IMR-90 (cell line): ENCODE measurements around the gene DTL.

Experiments
- RAD21 ChIP-seq: IDR thresholded peaks from 2 replicates; pipeline ENCODE4 v1.6.1; 2012; ENCODE audit warnings: low read length, improper control_type of control experiment
- TF ChIP-seq, protein P1 (sequence below): conservative IDR thresholded peaks from 2 replicates; pipeline ENCODE4 v1.5.1; 2012; ENCODE audit warnings: mild to moderate bottlenecking, low read depth, low read length, improper control_type of control experiment

DNA sequence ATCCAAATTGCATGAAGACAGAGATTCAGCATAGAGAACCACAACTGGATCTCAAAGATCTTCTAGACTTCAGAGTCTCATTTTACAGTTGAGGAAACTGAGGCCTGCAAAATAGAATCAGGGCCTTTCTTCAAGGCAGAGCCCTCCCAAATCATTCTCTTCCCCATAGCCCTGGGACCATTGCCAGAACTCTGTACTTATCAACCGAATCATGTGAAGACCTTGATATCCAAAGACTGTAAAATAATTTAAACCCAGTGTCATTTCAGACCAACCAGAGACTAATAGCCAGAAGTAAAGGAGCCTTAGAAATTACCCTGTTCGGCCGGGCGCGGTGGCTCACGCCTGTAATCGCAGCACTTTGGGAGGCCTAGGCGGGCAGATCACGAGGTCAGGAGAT lies 90.1 kb downstream of the DTL start:
- TF ChIP-seq RAD21 = no peak
- TF ChIP-seq, protein P1, sequence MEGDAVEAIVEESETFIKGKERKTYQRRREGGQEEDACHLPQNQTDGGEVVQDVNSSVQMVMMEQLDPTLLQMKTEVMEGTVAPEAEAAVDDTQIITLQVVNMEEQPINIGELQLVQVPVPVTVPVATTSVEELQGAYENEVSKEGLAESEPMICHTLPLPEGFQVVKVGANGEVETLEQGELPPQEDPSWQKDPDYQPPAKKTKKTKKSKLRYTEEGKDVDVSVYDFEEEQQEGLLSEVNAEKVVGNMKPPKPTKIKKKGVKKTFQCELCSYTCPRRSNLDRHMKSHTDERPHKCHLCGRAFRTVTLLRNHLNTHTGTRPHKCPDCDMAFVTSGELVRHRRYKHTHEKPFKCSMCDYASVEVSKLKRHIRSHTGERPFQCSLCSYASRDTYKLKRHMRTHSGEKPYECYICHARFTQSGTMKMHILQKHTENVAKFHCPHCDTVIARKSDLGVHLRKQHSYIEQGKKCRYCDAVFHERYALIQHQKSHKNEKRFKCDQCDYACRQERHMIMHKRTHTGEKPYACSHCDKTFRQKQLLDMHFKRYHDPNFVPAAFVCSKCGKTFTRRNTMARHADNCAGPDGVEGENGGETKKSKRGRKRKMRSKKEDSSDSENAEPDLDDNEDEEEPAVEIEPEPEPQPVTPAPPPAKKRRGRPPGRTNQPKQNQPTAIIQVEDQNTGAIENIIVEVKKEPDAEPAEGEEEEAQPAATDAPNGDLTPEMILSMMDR = no peak
